GM18520 (cell line): Measurements from ENCODE around the gene TLR7.

Experiments
- ATAC-seq: cut with Tn5 transposase; IDR thresholded peaks from one replicate; pipeline ENCODE4 v1.9.1; 2021; ENCODE audit not compliant: unreplicated experiment

TLR7 gene

DNA sequence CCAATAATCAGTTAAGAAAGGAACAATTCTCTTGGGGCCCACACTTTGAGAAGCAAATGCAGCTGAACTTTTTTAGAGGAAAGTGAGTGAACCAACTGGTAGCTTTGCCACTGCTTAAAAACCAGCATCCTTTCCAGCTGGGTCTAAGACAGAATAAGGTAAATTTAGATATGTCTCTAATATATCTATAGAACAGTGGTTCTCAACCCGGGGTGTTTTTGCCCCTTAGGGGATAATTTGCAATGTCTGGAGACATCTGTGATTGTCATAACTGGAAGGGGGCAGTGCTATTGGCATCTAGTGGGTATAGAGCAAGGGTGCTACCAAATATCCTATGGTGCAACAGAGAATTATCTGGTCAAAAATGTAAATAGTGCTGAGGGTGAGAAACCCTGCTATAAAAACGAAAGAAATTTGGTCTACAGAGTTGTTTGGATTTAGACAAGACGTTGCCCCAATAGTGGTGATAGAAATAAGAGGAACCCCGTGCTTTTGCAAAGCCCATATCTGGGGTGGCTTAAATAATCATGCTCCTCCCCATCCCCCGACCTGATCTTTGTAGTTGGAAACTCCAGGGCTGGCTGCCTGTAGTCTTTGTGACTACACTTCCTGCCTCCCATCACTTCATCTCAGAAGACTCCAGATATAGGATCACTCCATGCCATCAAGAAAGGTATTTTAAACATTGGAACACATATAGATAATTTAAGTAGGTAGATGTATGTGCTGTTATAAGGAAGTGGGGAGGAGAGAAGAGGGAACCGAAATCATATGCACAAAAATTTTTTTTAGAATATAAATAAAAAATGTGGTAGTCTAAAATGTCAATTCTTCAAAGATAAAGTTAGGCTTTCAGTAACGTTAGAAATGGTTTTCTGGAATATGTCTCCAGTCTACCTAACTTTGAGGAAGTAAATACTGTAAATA lies at the start of gene TLR7:
Gene TLR7 (plus strand): TSS at position 622 of the 927 bp plus-strand sequence. CDS start 507 bp downstream, outside the sequence.
- no peak for ATAC-seq

DNA sequence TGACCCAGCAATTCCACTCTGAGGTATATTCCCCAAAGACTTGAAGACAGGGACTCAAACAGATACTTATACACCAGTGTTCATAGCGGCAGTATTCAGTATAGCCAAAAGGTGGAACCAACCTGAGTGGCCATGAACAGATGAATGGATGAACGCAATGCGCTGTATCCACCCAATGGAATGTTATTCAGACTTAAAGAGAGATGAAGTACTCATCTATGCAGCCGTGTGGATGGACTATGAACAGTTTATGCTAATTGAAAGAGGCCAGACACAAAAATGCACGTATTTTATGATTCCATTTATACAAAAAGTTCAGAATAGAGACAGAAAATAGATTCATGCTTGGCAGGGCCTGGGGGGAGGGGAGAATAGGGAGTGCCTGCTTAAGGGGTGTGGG lies 49.3 kb upstream of the TLR7 start:
- no peak for ATAC-seq

DNA sequence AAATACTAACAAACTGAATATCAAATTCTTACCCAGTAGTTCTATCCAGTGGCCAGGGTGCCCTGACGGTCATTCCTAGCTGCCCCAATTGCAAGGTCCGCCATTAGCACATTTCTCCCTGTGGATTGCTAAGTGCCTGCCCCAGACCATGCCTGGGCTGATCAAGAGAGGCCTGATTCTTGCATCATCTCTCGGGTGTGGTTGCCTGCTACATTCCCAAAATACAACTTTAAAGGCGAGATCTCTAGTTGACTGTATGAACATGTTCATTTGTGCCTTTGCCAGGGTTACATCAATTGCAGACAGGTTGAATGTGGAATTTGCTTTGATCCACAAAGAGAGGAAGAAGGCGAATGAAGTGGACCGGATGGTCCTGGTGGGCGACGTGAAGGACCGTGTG lies 47.6 kb upstream of the TLR7 start:
- no peak for ATAC-seq

DNA sequence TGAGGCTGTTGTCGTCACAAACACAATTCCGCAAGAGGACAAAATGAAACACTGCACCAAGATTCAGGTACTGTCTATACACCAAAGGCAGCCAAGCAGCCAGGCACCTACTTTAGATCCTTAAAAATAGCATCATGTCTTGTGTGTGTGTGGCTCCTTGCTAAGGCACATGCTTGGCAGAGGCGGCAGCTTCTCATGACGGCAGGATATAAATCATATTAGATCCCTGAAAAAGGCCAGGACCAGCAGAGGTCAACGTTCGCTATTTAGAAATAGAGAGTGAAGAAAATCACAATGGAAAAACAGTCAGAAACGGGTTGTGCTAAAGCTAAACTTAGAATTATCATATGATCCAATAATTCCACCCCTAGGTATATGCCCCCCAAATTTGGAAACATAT lies 46.1 kb upstream of the TLR7 start:
- no peak for ATAC-seq

DNA sequence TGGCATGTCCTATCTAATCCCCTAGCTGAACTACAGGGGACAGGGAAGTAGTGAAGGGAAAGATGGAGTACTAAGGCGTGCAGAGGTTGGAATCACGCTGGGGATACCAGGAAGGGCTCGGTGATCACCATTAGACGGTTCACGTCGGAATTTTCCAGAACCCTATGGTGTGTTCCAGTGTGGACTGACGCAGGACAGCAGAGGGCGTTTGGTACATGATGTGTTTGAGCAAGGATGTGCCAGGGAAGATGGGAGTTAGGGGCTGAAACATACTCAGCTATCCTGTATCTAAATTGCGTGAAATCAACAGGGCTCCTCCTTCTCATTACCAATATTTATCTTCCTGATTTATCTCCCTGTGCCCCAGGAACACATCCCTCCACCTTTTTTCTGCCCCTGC lies 41.9 kb upstream of the TLR7 start:
- ATAC-seq, result no peak

DNA sequence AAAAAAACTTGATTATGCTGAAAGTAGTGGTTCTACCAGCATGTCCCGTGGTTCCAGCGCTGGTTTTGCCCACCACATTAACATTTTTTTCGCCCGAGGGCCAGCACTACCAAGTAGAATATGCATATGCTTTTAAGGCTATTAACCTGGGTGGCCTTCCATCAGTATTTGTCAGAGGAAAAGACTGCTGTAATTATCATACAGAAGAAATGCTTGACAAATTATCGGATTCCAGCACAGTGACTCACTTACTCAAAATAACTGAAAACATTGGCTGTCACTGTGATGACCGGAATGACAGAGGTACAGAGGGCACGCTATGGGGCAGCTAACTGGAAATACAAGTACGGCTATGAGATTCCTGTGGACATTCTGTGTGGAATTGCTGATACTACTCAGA lies 41.1 kb upstream of the TLR7 start:
- ATAC-seq, result no peak

DNA sequence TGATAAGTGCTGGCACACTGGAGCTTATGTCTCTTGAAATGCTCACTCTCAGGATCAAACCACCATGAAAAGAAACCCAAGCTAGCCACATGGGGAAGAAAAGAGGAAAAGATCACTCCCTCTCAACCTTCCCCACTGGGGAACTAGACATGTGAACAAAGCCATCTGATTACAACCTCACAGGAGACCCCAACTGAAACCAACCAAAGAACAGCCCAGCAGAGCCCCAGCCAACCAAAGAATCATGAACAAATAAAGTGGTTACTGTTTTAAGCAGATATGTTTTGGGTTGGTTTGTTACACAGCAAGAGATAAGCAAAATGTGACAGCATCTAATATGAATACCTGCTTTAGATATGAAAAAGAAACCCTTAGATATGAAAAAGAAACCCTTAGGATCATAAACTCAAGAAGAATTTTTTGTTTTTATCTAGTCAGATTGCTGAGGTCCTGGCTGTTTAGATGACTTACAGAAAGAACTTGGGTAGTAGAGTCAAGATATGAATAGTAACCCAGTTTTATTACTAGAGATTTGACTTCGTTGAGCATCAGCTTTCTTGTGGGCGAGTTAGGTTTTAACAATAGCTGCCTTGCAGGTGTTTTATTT lies 23.7 kb upstream of the TLR7 start:
- ATAC-seq, result no peak

DNA sequence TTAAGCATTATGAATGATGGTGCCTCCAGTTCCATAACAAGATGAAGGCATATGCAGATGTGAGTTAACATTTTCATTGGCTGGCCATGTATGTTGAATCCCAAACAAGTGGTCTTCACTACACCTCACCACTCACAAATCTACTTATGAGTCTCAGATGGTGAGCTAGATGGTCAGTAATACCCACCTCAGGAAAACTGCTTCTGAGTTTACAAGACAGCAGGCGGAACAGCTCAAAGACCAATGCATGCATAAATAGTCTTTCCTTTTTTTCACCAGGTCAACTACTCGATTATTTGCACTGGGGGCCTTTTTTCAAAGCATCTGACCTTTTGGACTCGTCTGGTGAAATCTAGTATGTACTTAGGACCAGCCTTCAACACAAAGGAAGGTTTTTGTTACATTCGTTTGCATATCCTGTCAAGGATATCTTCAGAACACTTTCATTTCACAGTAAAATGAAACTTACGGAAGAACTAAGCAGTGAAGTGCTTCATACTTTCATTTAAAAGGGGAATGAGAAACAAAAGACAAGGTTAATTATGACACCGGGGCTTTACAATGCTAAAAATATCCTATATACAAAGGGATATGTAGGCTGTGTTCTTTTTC lies 23.1 kb upstream of the TLR7 start:
- ATAC-seq, result peak; percentile 80

DNA sequence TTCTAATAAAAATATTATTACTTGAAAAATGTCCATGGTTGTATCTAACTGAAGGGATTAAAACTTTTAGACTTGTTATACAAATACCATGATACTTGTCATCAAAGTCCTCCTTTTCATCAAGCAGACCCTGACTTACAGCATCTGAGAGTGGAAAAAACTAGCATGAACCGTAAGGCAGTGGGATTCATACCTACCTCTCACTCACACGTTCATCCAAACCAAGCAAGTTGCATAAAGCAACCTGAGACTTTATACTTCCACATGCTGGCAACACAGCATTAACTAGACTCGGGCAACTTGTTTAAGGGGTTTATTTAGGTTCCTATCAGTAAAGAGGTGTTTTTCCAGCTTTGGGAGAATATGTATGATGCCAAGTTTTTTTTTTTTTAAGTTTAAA lies 22.6 kb upstream of the TLR7 start:
- no peak for ATAC-seq

DNA sequence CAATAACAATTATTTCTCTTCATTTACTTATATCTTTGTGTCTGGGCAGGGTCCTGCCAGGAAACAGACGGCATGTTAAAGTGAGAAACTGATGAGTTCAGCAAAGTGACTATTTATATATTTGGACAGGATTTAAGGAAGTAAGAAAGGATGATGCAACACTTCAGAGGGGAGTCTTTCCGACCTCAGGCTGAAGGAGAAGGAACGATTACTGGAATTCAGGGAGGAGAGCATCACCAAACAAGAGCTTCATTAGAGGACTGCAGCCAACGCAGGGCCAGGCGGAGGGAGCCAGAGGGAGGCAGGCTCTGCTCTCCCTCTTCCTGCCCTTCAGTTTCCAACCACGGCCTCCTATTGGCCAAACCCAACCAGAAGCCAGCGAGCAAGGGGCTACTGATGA lies 1.5 kb upstream of the TLR7 start:
- no peak for ATAC-seq

DNA sequence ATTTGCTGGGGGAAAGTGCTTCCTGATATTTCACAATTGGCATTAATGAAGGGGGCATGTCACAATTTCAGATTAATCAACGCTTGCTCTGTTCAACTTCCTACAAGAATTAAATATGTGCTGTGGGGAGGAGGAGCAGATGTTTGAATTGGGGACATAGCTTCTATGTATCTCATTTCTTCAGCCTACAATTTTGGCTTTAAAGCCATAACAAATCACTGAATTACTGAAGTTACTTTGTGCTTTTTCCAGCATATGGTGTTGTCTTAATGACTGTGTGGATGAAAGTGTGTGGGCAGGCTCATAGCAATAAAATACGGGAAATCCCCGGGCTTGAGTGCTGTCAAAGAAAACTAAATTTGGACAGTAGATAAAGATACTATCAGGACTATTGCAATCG lies 813 bp downstream of the TLR7 start:
- ATAC-seq, result no peak

DNA sequence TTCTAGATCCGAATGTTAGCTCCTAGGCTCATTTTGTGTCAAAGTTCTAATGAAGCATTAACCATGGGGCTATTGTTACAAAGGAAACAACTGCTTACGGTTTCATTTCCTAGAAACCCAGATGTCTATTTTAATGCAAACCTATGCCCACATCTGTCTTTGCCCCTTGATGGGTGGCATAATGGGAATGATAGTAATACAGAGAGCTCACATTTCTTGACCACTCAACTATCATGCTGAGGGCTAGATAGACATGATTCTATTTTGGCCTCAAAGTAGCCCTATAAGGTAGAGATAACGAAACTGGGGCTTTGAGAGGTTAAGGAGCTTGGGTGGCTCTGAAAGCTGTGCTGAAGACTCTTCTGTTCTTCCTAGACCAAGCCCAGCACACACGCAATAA lies 1.9 kb downstream of the TLR7 start:
- peak; percentile 67 for ATAC-seq

DNA sequence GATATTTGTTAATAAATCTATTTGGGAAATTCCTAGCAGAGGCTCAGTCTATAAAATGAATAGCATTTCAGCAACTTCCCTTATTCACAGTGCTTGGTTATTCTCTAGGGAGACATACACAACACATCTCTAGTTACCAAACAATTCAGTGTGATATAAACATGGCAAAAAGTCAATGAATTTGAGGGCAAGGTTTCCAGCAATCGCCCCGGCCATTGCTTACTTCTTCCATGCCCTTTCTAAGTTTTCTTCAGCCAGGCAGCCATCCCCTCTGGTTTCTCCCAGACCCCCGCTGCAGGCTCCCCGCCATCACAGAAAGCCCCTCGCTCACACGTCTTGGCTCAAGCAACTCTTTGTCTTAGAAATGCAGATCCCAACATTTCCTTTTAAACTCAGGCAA lies 4.4 kb downstream of the TLR7 start:
- no peak for ATAC-seq

DNA sequence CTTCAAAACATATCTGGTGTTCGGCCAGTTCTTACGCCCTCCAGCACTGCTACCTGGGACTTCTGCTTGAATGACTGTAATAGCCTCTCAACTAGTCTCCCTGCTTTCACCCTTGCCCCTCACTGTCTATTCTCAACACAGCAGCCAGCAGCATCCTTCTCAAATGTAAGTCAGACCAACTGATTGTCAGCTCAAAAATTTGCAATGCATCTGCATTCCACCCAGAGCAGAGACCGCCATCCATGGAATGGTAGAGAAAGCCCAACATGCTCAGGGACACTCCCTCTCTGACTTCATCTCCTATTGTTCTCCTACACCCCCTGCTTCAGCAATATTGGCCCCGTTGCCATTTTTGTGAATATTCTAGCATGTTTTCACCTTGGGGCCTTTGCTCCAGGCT lies 5.9 kb downstream of the TLR7 start:
- ATAC-seq, result no peak

DNA sequence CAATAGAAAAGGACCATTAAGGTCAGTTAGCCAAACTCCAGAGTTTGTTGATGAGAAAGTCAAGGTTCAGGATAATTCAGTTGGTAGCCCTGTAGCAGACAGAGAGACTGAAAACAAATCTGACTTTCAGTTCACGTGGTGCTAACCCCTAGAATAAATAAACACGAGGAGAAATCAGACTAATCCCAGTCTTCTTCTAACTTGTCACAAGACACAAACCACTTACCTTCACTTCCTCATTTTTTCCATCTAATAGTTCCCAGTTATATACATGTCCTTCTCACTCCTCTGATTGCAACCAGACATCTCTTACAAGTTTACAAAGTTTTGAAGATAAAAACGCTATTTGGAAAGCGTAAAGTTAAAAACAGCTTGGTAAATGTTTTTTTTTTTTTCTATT lies 7.7 kb downstream of the TLR7 start:
- no peak for ATAC-seq

DNA sequence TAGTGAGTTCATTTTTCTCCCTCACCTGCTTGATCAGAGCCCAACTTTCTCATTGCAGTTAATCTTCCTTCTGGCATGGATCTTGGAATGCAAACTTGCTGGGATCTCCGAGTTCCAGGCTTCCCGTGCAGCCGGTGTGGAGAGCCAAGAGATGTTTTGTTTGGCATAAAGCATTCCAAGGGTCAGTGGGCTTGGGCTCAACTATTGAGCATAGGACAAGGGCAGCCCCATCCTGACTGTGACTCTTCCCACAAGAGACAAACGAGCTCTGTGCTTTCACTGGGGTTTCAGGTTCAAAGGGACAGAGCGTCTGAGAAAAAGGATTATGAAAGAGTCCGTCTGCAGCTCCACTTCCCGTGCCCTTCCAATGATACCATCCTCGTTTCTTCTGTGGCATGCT lies 10.5 kb downstream of the TLR7 start:
- no peak for ATAC-seq

DNA sequence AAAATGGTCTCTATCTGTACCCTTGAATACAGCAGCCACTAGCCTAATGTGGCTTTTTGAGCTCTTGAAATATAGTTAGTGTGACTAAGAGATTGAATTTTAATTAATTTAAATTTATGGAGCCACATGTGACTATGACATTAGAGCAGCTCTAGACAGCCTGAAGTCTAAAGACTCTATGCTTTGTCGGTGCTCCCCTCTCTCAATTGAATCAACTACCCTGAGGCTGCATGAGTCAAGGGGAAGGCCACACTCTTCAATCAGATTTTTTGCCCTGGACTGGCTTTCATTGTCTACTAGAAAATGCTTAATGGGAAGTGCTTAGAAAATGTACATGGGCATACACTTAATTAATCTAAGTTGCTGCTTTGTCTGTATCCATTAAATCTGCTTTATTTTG lies 11.7 kb downstream of the TLR7 start:
- ATAC-seq, result no peak

DNA sequence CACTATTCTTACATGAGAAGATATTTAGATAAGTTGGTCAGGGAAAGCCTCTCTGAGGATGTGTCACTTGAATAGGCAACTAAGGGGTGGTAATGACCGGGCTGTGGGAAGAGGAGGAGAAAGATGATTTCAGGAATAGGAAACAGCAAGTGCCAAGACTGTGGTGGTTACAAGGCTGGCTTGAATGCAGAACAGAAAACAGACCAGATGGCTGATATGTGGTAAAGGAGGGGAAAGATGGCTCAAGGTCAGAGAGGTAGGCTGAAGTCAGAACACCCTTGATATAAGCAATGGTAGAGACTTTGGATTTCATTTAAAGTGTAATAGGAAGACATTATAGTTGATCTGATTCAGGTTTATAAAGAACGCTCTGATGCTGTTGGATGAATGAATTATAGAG lies 15.0 kb downstream of the TLR7 start:
- no peak for ATAC-seq

DNA sequence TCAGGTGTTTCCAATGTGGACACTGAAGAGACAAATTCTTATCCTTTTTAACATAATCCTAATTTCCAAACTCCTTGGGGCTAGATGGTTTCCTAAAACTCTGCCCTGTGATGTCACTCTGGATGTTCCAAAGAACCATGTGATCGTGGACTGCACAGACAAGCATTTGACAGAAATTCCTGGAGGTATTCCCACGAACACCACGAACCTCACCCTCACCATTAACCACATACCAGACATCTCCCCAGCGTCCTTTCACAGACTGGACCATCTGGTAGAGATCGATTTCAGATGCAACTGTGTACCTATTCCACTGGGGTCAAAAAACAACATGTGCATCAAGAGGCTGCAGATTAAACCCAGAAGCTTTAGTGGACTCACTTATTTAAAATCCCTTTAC lies 18.6 kb downstream of the TLR7 start:
- no peak for ATAC-seq

DNA sequence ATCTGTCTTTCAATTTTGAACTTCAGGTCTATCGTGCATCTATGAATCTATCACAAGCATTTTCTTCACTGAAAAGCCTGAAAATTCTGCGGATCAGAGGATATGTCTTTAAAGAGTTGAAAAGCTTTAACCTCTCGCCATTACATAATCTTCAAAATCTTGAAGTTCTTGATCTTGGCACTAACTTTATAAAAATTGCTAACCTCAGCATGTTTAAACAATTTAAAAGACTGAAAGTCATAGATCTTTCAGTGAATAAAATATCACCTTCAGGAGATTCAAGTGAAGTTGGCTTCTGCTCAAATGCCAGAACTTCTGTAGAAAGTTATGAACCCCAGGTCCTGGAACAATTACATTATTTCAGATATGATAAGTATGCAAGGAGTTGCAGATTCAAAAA lies 19.7 kb downstream of the TLR7 start:
- ATAC-seq, result no peak

DNA sequence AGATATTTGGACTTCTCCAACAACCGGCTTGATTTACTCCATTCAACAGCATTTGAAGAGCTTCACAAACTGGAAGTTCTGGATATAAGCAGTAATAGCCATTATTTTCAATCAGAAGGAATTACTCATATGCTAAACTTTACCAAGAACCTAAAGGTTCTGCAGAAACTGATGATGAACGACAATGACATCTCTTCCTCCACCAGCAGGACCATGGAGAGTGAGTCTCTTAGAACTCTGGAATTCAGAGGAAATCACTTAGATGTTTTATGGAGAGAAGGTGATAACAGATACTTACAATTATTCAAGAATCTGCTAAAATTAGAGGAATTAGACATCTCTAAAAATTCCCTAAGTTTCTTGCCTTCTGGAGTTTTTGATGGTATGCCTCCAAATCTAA lies 20.3 kb downstream of the TLR7 start:
- no peak for ATAC-seq

DNA sequence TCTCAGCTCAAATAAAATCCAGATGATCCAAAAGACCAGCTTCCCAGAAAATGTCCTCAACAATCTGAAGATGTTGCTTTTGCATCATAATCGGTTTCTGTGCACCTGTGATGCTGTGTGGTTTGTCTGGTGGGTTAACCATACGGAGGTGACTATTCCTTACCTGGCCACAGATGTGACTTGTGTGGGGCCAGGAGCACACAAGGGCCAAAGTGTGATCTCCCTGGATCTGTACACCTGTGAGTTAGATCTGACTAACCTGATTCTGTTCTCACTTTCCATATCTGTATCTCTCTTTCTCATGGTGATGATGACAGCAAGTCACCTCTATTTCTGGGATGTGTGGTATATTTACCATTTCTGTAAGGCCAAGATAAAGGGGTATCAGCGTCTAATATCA lies 20.9 kb downstream of the TLR7 start:
- ATAC-seq, result no peak
